ENCODE measurements around the gene CEBPG. TPM values are rescaled to one million over a fixed set of nuclear protein-coding genes. Genes with fewer than 3 reads are reported as not detected.

CEBPG gene
- total RNA-seq, 1 donor from 2014 or later, result 19.5 TPM

- no peak overlapping the region for H3K4me3 Mint-ChIP-seq
- H3K9me3 Mint-ChIP-seq, result no peaks in the 10 kb centered on the region
- peaks cover 26% of the 10 kb centered on the region for H3K27me3 Mint-ChIP-seq (ENCODE audit: low read depth)
- H3K4me1 Mint-ChIP-seq, result no peaks in the 10 kb centered on the region
- no peak for TF ChIP-seq CTCF (IDR thresholded peaks at IDR 0.05; ENCODE audit: unreplicated experiment)
- no peaks in the 10 kb centered on the region for H3K36me3 Mint-ChIP-seq
- no peak for DNase-seq (ENCODE audit: low spot score in 2 of 2, unreplicated experiment in 2 of 2)
- no peak overlapping the region for H3K27ac Mint-ChIP-seq
Measured at GRCh38 chr19:33368074-33368864, 5.2 kb upstream of the CEBPG start.

- peaks cover 13% of the 10 kb centered on the region for H3K27me3 Mint-ChIP-seq (ENCODE audit: low read depth)
- TF ChIP-seq CTCF (IDR thresholded peaks at IDR 0.05; ENCODE audit: unreplicated experiment), result no peak
- no peaks in the 10 kb centered on the region for H3K9me3 Mint-ChIP-seq
- H3K4me1 Mint-ChIP-seq, result peaks cover 17% of the 10 kb centered on the region
- DNase-seq (ENCODE audit: low spot score in 2 of 2, unreplicated experiment in 2 of 2), result no peak
- H3K27ac Mint-ChIP-seq, result no peak overlapping the region
- H3K36me3 Mint-ChIP-seq, result no peaks in the 10 kb centered on the region
- H3K4me3 Mint-ChIP-seq, result no peak overlapping the region
Measured at GRCh38 chr19:33370783-33371182, 2.7 kb upstream of the CEBPG start.

- H3K4me3 Mint-ChIP-seq, result peak overlapping the region; percentile 75
- DNase-seq (ENCODE audit: low spot score in 2 of 2, unreplicated experiment in 2 of 2), result no peak
- H3K9me3 Mint-ChIP-seq, result no peaks in the 10 kb centered on the region
- peaks cover 19% of the 10 kb centered on the region for H3K4me1 Mint-ChIP-seq
- TF ChIP-seq CTCF (IDR thresholded peaks at IDR 0.05; ENCODE audit: unreplicated experiment), result no peak
- H3K27me3 Mint-ChIP-seq (ENCODE audit: low read depth), result no peaks in the 10 kb centered on the region
- peaks cover 5% of the 10 kb centered on the region for H3K36me3 Mint-ChIP-seq
- peak overlapping the region; percentile 69 for H3K27ac Mint-ChIP-seq
Measured at GRCh38 chr19:33374236-33374714, 766 bp downstream of the CEBPG start.

GRCh38 chr19:33375156-33375836 lies 1.8 kb downstream of the CEBPG start:
- Mint-ChIP-seq H3K27me3 (ENCODE audit: low read depth) (no peaks in the 10 kb centered on the region), H3K4me1 (peaks cover 19% of the 10 kb centered on the region), H3K36me3 (peaks cover 6% of the 10 kb centered on the region), H3K4me3 (peak overlapping the region; percentile 75), H3K9me3 (no peaks in the 10 kb centered on the region), H3K27ac (no peak overlapping the region)
- no peak for TF ChIP-seq CTCF (IDR thresholded peaks at IDR 0.05; ENCODE audit: unreplicated experiment)
- DNase-seq (ENCODE audit: low spot score in 2 of 2, unreplicated experiment in 2 of 2), result no peak

- no peak for TF ChIP-seq CTCF (IDR thresholded peaks at IDR 0.05; ENCODE audit: unreplicated experiment)
- Mint-ChIP-seq H3K9me3 (no peaks in the 10 kb centered on the region), H3K27ac (no peak overlapping the region), H3K36me3 (peaks cover 6% of the 10 kb centered on the region), H3K4me3 (no peak overlapping the region), H3K4me1 (peaks cover 19% of the 10 kb centered on the region), H3K27me3 (ENCODE audit: low read depth) (no peaks in the 10 kb centered on the region)
- DNase-seq (ENCODE audit: low spot score in 2 of 2, unreplicated experiment in 2 of 2), result no peak
Measured at GRCh38 chr19:33375837-33376159, 2.3 kb downstream of the CEBPG start.
